Endothelial cell of umbilical vein (primary cell): Measurements from ENCODE around the gene AQP1.

Source experiments
- FOS ChIP-seq: IDR thresholded peaks from 2 replicates; pipeline ENCODE4 v1.6.1; 2011; ENCODE audit warnings: mild to moderate bottlenecking, low read length, moderate library complexity, borderline replicate concordance; ENCODE audit not compliant: insufficient read depth
- TF ChIP-seq, protein P1 (sequence below), 2 donors: IDR thresholded peaks; 1 replicate in 1 of 2; 2 replicates in 1 of 2; pipeline ENCODE4 v1.5.1; 2011; ENCODE audit warnings: low read length in 2 of 2, mild to moderate bottlenecking in 2 of 2, moderate library complexity in 2 of 2, control low read depth in 1 of 2, inconsistent platforms in 1 of 2, low read depth in 1 of 2; ENCODE audit not compliant: insufficient read depth in 1 of 2; ENCODE audit errors: extremely low read depth in 1 of 2

DNA sequence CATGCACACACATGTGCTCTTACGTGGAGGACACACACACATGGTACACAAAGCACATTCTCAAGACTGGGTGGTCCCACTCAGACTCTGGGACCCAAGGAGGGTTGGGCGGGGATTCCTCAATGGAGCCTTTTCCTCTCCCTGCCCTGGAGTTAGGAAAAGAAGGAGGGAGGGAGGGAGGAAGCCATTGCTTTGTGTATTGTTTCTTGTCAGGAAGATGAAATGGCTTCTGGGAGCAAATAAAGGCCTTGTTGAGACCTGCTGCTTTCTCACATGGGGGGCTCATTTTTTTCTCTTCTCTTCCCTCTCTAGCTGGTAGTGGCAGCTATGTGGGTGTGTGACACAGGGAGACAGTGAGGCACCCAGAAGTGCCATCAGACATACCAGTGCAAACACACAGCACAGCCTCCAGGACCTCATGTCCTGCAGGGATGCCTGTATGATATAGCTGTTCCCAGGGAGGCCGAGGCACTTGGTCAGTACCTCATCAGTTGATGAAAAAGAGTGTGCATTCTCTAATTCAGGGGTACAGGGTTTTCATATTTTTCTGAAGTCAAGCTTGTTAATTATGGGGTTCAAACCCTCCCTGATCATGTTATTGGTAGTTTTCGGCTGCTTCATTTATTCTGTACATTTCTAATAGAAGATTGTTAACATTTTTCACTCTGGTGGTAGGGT lies 5.7 kb downstream of the AQP1 start:
- no peak for TF ChIP-seq FOS
- TF ChIP-seq, protein P1, sequence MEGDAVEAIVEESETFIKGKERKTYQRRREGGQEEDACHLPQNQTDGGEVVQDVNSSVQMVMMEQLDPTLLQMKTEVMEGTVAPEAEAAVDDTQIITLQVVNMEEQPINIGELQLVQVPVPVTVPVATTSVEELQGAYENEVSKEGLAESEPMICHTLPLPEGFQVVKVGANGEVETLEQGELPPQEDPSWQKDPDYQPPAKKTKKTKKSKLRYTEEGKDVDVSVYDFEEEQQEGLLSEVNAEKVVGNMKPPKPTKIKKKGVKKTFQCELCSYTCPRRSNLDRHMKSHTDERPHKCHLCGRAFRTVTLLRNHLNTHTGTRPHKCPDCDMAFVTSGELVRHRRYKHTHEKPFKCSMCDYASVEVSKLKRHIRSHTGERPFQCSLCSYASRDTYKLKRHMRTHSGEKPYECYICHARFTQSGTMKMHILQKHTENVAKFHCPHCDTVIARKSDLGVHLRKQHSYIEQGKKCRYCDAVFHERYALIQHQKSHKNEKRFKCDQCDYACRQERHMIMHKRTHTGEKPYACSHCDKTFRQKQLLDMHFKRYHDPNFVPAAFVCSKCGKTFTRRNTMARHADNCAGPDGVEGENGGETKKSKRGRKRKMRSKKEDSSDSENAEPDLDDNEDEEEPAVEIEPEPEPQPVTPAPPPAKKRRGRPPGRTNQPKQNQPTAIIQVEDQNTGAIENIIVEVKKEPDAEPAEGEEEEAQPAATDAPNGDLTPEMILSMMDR (IDR thresholded peaks at IDR 0.05; ENCODE audit: extremely low read depth in 1 of 2, insufficient read depth in 1 of 2, low read depth in 1 of 2, low read length in 2 of 2): no peak
